Activated CD8-positive, alpha-beta memory T cell treated with anti-CD3 and anti-CD28 coated beads for 24 hours (primary cell): ENCODE results near the gene GINS3.

Source experiments
- DNase-seq: peaks from one replicate; pipeline ENCODE4 v3.0.0-alpha.2; 2020

GINS3 gene

DNA sequence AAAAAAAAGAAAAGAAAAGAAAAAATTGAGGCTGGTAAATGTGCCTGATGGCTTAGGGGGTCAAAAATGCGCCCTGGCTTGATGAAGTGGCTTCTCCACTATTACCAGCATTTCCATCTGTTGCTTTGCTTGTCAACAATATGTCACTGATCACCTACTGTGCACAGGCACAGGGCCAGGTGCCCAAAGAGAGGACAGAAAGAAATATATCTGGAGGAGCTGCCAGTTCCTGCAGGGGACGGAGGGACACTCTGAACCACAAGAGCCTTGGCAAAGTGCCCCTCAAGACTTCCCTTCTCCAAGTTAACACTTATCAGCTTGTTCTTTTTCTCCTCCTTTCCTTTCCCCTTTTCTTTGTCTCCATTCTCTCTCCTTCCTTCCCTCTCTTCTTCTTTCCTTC is 34.7 kb downstream of the GINS3 start:
- no peak for DNase-seq

DNA sequence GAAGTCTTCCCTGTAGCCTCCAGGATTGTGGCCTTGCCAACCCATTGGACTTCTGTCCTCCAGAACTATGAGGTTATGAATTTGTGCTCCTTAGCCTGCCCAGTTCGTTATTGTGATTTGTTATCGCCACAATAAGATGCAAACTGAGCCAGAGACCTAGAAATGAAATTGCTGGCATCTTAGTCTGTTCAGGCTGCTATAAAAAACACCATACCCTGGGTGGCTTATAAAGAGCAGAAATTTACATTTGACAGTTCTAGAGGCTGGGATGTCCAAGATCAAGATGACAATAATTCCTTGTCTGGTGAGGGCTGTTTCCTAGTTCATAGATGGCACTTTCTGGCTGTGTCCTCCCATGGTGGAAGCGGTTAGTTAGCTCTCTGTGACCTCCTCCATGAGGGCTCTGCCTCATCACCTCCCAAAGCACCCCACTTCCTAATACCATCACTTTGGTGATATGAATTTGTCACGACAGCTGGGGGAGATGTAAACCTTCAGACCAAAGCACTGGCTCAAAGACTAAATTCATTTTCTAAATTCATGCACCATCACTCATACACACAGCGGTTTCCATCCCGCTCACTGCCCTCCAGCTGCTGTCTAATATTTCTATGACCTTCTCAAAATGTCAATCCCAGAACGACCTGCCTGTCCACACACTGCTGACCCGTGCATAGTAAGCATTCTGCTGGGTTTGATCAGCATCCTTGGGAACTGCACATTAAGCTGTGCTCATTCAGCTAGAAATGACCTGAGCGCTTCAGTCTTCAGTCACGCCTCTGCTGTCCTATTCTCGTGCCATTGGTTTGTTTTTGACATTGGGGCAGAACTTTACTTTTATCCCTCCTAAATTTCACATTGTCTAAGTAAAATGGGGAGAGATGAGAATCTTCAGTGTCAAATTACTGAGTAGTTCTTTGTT is 36.6 kb downstream of the GINS3 start:
- no peak for DNase-seq

DNA sequence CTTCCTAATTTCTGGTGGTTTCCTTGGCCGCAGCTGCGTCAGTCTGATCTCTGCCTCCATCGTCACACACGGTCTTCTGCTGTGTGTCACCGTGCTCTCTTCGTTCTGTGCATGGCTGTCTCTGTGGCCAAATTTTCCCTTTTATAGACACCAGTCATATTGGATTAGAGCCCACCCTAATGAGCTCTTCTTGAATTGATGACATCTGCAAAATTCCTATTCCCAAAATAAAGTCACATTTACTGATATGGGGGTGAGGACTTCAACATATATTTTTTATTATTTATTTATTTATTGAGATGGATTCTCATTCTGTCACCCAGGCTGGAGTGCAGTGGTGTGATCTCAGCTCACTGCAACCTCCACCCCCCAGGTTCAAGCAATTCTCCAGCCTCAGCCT is 38.4 kb downstream of the GINS3 start:
- no peak for DNase-seq

DNA sequence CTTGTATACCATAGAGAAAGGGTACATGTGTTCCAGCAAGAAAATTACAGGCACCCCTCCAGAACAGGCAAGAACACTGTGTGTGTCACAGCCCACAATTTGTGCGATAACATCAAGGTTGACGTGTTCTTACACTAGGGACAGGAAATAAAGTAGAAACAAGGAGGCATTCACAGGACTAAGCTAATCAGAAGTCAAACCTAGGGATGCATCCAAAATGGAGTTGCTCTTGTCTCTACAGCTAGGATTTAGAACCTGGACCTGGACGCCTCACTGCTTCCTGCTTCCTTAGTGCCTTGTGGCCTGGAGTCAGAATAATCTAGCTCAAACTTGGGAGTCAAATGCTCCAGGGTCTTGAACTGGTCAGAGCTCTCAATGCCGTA is 41.3 kb downstream of the GINS3 start:
- DNase-seq = no peak

DNA sequence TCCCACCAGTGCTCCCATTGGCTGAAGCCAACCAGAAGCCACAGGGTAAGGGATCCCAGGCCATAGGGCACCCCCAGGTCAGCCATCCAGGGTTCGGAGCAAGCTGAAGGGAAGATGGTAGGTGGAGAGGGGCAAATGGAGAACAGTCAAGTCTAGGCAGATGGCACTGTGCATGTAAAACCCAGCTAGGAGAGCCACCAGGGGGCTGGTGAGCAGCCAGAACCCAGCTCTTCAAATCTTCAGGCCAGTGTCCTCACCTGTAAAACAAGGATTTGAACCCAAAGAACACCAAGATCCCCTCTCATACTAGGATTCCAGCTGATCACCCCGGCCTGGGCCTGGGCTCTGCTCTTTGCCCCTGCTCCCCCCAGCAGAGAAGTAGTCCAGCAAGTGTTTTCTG is 43.5 kb downstream of the GINS3 start:
- DNase-seq = no peak

DNA sequence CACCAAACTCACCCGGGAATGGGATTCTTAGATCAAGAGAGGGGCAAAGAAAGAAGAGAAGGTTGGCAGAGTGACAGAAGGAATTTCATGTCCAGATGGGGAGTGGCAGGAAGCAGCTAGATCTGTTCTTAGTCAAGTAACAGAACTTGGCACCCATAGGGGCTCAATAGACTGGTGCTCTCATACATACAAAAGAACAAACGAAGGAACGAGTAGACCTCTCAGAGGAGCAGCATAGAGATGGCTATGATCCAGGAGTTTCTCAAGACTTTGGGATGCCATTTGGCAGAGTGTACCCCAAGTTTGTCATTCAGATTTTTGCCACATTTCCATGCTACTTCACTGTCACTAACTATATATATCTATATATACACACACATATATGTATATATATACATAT is 47.9 kb downstream of the GINS3 start:
- DNase-seq = no peak

DNA sequence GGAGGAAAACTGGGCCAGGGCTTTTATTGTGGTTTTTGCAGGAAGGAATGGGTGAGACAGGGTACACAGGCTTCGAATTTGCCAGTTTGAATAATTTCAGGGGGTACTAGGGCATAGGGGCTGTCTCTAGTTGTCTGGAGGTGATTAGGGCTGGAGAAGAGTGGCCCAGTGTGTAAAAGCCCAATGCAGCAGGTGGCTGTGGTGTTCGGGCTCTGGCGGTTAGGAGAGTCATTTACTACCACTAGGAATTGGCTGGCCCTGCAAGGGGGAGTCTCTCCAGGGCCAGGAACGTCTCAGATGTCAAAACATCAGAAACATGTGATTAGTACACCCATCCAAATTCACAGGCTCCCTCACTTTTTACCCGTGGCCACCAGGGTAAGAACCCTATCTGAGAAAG is 50.3 kb downstream of the GINS3 start:
- no peak for DNase-seq

DNA sequence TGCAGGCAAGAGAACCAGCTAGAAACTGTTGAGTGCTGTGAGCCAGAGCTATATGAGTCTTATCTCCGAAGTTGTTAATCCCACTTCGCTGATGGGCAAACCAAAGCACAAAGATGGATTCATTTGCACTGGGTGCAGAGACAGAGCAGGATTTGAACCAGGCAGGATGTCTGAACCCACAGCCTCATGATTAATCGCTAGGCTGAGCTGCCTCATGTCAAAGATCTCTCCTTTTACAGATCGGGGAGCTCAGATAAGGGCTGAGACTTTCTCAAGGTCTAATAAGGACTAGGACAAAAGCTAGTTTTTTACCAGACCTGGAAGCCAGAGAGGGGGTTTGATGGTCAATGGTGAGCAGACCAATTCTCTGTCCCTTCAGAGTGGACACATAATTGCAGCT is 51.5 kb downstream of the GINS3 start:
- DNase-seq = no peak

DNA sequence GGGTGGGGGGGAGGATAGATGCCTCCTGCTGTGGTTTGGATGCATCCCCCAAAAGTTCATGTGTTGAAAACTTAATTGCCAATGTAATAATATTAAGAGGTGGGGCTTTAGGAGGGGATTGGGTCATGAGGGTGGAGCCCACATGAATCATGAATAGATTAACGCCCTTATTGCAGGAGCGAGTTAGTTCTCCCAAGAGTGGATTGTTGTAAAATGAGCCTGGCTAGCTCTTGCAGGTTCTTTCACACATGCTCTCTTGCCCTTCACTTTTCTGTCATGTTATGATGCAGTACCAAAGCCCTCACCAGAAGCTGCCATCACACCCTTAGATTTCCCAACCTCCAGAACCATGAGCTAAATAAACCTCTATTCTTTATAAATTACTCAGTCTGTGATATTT is 52.0 kb downstream of the GINS3 start:
- no peak for DNase-seq

DNA sequence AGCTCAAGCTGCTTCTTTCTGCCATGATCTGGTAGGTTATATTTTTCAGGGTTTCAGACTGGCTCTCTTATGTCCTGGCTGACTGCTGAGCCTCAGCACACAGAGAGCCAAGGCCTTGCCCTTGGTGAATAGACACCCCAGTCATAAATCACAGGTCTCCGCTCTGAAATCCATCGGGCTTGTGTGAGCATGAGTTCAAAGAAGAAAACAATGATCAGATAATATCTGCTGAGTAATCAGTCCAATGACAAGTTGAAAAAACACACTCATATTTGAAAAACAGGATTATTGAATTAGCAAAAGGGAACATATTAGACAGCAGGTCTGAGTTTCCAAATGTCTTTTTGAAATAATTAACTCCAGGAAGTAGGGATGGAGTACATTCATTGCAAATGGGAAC is 56.6 kb downstream of the GINS3 start:
- DNase-seq = no peak

DNA sequence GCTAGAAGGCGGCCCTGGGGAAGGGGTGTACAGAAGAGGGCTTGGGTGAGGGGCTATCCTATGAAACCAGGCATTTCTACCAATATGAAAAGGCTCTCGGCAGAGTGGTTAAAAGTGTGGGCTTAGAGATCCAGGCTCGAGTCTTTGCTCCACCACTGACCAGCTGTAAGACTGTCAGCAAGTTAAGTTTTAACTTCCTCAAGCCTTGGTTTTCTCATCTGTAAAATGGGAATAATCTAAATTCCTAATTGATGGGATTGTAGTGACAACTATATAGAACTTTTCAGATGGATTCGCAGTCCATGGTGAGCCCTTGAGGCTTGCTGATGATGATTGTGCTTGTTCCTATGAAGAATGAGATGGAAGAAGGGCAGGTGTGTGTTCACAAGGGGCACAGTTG is 57.0 kb downstream of the GINS3 start:
- no peak for DNase-seq

DNA sequence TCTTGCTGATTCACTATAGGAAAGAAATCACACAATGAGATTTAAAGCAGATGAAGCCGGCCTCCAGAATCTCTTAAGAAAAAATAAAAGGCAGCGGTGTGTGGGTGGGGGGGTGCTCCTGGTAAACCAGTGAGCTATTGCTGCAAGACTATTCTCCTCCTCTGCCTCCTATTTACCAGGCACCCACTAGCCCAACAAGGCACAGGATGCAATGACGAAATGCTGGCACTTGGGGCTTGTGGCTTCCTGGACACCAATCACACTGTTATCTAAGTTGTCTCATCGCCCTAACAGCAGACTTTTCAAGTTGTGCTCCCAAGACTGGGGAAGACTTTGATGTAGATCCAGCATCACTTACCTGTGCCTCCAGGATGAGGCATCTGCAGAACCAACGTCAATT is 57.5 kb downstream of the GINS3 start:
- no peak for DNase-seq

DNA sequence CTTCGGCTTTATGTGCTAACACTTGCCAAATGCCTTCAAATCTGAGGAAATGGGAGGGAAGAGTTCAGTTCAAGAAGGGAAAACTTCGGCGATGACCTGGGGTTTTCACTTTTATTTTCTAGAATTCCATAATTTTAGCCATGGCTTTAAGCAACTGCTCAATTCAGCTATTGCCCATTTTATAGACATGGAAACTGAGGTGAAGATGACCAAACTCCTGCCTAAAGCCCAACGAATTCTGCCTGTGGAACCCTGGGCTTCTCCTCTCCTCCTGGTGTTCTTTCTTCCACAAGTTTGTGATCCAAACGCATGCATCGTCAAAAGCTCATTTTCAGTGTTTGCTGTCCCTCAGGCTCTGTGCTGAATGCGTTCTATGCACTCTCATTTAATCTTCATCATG is 58.3 kb downstream of the GINS3 start:
- no peak for DNase-seq

DNA sequence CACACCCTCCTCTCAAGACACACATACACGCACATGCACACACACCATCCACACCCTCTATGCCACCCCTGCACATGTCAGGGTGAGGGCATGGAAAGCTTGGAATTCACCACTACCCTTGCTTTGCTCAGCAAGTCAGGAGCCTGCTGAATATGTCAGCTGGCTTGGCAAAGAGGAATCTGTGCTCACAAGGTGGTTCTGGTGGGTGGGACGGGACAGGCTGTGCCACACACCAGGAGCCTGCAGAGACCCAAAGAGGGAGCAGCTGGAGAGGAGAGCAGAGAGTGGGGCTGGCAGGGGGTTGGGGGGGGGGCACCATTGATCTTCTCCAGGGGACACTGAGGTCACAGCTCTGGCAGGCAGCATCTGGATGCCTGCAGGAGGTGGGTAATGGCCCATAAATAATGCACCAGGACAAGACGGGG is 59.0 kb downstream of the GINS3 start:
- no peak for DNase-seq

DNA sequence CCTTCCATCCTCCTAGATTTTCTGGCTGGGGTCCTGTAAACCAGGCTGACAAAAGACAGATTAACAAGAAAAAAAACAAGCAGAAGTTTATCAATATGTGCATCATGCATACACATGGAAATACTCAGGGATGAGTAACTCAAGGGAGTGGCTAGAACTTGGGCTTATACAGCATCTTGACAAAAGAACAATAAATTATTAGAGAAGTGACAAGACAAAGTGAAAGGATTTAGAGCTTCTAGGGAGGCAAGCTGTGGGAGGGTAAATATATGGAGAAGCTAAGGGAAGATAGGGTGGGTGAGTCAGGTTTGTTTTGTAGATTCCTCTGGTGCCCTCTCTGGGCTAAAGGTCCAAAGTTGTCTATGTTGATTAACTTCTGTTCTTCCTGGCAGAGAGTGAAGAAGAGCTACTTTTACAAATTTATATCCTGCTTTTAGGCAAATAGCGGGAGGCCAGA is 59.7 kb downstream of the GINS3 start:
- no peak for DNase-seq

DNA sequence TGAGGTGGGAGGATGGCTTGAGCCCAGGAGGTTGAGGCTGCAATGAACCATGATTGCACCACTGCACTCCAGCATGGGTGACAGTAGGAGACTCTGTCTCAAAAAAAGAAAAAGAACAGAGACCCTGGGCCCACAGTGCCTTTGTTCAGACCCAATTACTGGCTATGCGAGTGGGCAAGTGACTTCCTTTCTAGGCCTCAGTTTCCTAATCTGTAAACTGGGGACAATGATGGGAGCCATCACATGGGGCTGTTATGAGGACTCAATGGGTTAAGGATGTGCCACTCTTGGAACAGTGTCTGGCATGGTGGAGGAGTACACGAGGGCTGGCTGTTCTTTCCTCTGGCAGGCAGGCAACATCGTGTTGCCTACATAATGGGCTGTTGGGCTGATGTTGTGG is 60.4 kb downstream of the GINS3 start:
- DNase-seq = no peak

DNA sequence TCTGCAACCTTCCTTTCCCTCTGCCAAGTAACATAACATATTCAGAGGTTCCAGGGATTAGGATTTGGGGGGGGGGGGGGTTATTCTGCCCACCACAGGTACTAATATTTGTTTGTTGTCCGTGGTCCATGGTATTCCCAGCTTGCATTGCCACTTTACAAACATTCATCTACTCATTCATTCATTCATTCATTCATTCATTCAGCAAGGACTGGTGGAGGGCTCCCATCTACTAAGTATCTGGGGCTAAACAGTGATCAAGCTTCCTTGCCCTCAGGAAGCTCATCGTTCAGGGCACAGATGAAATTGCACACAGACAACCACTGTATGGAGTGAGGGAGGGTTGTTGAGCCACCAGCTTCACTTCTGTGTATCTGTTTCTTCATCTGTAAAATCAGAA is 61.9 kb downstream of the GINS3 start:
- no peak for DNase-seq

DNA sequence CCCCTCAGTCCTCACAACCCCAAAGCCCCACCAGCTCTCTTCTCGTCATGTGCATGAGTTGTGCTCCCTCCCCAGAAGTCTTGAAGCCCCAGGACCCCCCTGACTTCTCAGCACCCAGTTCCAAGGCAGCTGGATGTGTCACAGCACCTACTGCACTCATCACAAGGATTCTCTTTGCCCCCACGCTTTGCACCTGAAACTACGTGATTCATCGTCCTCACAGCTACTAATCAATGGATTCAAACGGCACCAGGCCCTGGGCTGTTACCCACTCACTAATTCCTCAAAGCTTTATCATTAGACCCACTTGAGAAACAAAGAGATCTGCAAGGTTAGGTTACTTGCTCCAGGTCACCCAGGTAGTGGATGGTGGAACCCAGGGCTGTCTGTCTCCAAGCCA is 62.6 kb downstream of the GINS3 start:
- DNase-seq = no peak
